GM12801 (cell line): Measurements from ENCODE around the gene BMAL1.

Source experiments
- CTCF ChIP-seq: IDR thresholded peaks from one replicate; pipeline ENCODE4 v1.5.1; 2011; ENCODE audit warnings: control low read depth; ENCODE audit not compliant: insufficient read length; ENCODE audit errors: extremely low read depth

BMAL1 gene

GRCh38 chr11:13280092-13280722, 2.6 kb downstream of the BMAL1 start:
- no peak for TF ChIP-seq CTCF

GRCh38 chr11:13280777-13281176, 3.2 kb downstream of the BMAL1 start:
- no peak for TF ChIP-seq CTCF

GRCh38 chr11:13283636-13284035, 6.0 kb downstream of the BMAL1 start:
- no peak for TF ChIP-seq CTCF

GRCh38 chr11:13284776-13285588, 7.4 kb downstream of the BMAL1 start:
- TF ChIP-seq CTCF = no peak

- no peak for TF ChIP-seq CTCF
Observed at GRCh38 chr11:13286279-13286821, 8.8 kb downstream of the BMAL1 start.

- no peak for TF ChIP-seq CTCF
Observed at GRCh38 chr11:13287036-13287435, 9.4 kb downstream of the BMAL1 start.

- TF ChIP-seq CTCF = no peak
Observed at GRCh38 chr11:13287681-13288080, 10.1 kb downstream of the BMAL1 start.
